Neural cell (in vitro differentiated cells): ENCODE results near the gene SGO1.

Experiments used
- CTCF ChIP-seq: fragments of 450-650 bp; IDR thresholded peaks from 2 replicates; pipeline ENCODE4 v1.5.1; 2014; ENCODE audit warnings: antibody characterized with exemption, mild to moderate bottlenecking, moderate library complexity; ENCODE audit not compliant: poor library complexity, severe bottlenecking
- EZH2 ChIP-seq: fragments of 200-600, 300-800 bp; shearing (Covaris generic), sonication (generic); IDR thresholded peaks from 2 replicates; pipeline ENCODE4 v1.6.1; 2014; ENCODE audit warnings: antibody characterized with exemption, low read length, borderline replicate concordance, mild to moderate bottlenecking; ENCODE audit not compliant: insufficient read depth, poor library complexity, severe bottlenecking
- RAD21 ChIP-seq: fragments of 450-650 bp; conservative IDR thresholded peaks from 2 replicates; pipeline ENCODE4 v1.6.1; 2014; ENCODE audit warnings: antibody characterized with exemption, mild to moderate bottlenecking, moderate library complexity
- REST ChIP-seq: IDR thresholded peaks from 2 replicates; pipeline ENCODE4 v1.6.1; 2012; ENCODE audit warnings: borderline replicate concordance
- SMC3 ChIP-seq: fragments of 450-650 bp; conservative IDR thresholded peaks from 2 replicates; pipeline ENCODE4 v1.6.1; 2014; ENCODE audit warnings: antibody characterized with exemption, mild to moderate bottlenecking, moderate library complexity; ENCODE audit not compliant: poor library complexity
- TAF1 ChIP-seq: IDR thresholded peaks from 2 replicates; pipeline ENCODE4 v1.6.1; 2012; ENCODE audit warnings: low read depth

GRCh38 chr3:20185331-20185678 is 701 bp downstream of the SGO1 start:
- no peak for TF ChIP-seq CTCF
- no peak for TF ChIP-seq REST
- no peak for TF ChIP-seq EZH2
- no peak for TF ChIP-seq RAD21
- no peak for TF ChIP-seq TAF1
- TF ChIP-seq SMC3 = no peak
